Stimulated activated naive B cell treated with anti-CD40 and anti-IgM and Interleukin-4, amounts not matched to agents 10 μg/mL and 1 μg/mL and 100 μg/mL, for 72 hours (primary cell): Measurements from ENCODE around the gene GPR45.
"Not testable (repeated sequence)": the region's sequence is repeated elsewhere in the genome, so short reads cannot be mapped to it uniquely, and the experiment has no call there.

Source experiments
- ATAC-seq, 2 donors: fragments of 150-1000 bp; cut with Tn5 transposase; replicated peaks; 2 replicates each; pipeline ENCODE4 v1.10.0; 2021; ENCODE audit warnings: moderate library complexity in 1 of 2
- DNase-seq: peaks from one replicate; pipeline ENCODE4 v3.0.0; 2021
- H3K27ac Mint-ChIP-seq: one replicate; pipeline ENCODE4 v1.8.0; 2022; ENCODE audit warnings: mild to moderate bottlenecking, mixed read lengths
- H3K27me3 Mint-ChIP-seq, 2 donors: one replicate each; pipeline ENCODE4 v1.8.0; 2022; ENCODE audit warnings: mixed read lengths in 2 of 2
- H3K36me3 Mint-ChIP-seq, 2 donors: one replicate each; pipeline ENCODE4 v1.8.0; 2022; ENCODE audit warnings: mixed read lengths in 2 of 2, mild to moderate bottlenecking in 1 of 2
- H3K4me1 Mint-ChIP-seq, 2 donors: one replicate each; pipeline ENCODE4 v1.8.0; 2022; ENCODE audit warnings: mixed read lengths in 2 of 2, mild to moderate bottlenecking in 1 of 2
- H3K4me3 Mint-ChIP-seq, 2 donors: one replicate each; pipeline ENCODE4 v1.8.0; 2022; ENCODE audit warnings: mild to moderate bottlenecking in 2 of 2, mixed read lengths in 2 of 2, moderate library complexity in 1 of 2
- H3K9me3 Mint-ChIP-seq, 2 donors: one replicate each; pipeline ENCODE4 v1.8.0; 2022; ENCODE audit warnings: mixed read lengths in 2 of 2, mild to moderate bottlenecking in 1 of 2

GPR45 gene

GRCh38 chr2:105243961-105244360, 2.4 kb downstream of the GPR45 start:
- Mint-ChIP-seq H3K27me3 (peaks cover 4 to 6% of the 10 kb centered on the region in 2 donors), H3K4me3 (no peak overlapping the region), H3K9me3 (no peaks in the 10 kb centered on the region), H3K36me3 (peaks cover 2 to 7% of the 10 kb centered on the region in 2 donors), H3K27ac (no peak overlapping the region), H3K4me1 (peaks cover 3 to 10% of the 10 kb centered on the region in 2 donors)
- DNase-seq (no peak), ATAC-seq (no peak)

GRCh38 chr2:105244451-105244850, 2.9 kb downstream of the GPR45 start:
- peaks cover 2 to 10% of the 10 kb centered on the region in 2 donors for H3K36me3 Mint-ChIP-seq
- no peak overlapping the region for H3K27ac Mint-ChIP-seq
- no peak for DNase-seq

GRCh38 chr2:105248316-105249070, 7.0 kb downstream of the GPR45 start:
- Mint-ChIP-seq H3K27me3 (no peaks in the 10 kb centered on the region), H3K4me1 (peaks cover 3 to 9% of the 10 kb centered on the region in 2 donors), H3K36me3 (peaks cover 2 to 10% of the 10 kb centered on the region in 2 donors), H3K27ac (no peak overlapping the region), H3K4me3 (no peak overlapping the region), H3K9me3 (peaks cover 0 to 1% of the 10 kb centered on the region in 2 donors)
- ATAC-seq (no peak), DNase-seq (no peak)

More at GRCh38 chr2:105244451-105244850, 2.9 kb downstream of the GPR45 start:
- peak; percentile 66 to 67 for ATAC-seq
- Mint-ChIP-seq H3K4me3 (no peak overlapping the region), H3K27me3 (peaks cover 4 to 6% of the 10 kb centered on the region in 2 donors), H3K9me3 (no peaks in the 10 kb centered on the region), H3K4me1 (peaks cover 3 to 9% of the 10 kb centered on the region in 2 donors)

GRCh38 chr2:105249181-105249580, 7.6 kb downstream of the GPR45 start:
- no peak overlapping the region for H3K4me3 Mint-ChIP-seq
- DNase-seq (no peak), ATAC-seq (no peak)
- H3K27me3 Mint-ChIP-seq = no peaks in the 10 kb centered on the region
- H3K36me3 Mint-ChIP-seq = peaks cover 2 to 10% of the 10 kb centered on the region in 2 donors
- H3K4me1 Mint-ChIP-seq = peaks cover 3 to 6% of the 10 kb centered on the region in 2 donors
- H3K27ac Mint-ChIP-seq = no peak overlapping the region
- peaks cover 0 to 1% of the 10 kb centered on the region in 2 donors for H3K9me3 Mint-ChIP-seq

- peaks cover 2 to 10% of the 10 kb centered on the region in 2 donors for H3K36me3 Mint-ChIP-seq
- no peak overlapping the region for H3K4me3 Mint-ChIP-seq
- DNase-seq = no peak
- ATAC-seq = no peak
- no peaks in the 10 kb centered on the region for H3K27me3 Mint-ChIP-seq
- H3K27ac Mint-ChIP-seq = no peak overlapping the region
- no peaks in the 10 kb centered on the region for H3K4me1 Mint-ChIP-seq
- peaks cover 0 to 1% of the 10 kb centered on the region in 2 donors for H3K9me3 Mint-ChIP-seq
These were observed 8.3 kb downstream of the GPR45 start for GRCh38 chr2:105249891-105250290.

GRCh38 chr2:105251016-105251648, 9.6 kb downstream of the GPR45 start:
- H3K4me1 Mint-ChIP-seq, H3K4me3 Mint-ChIP-seq, H3K27ac Mint-ChIP-seq, DNase-seq, H3K27me3 Mint-ChIP-seq, H3K9me3 Mint-ChIP-seq, ATAC-seq: not testable (repeated sequence)
- peaks cover 2 to 14% of the 10 kb centered on the region in 2 donors for H3K36me3 Mint-ChIP-seq

- no peak overlapping the region for H3K27ac Mint-ChIP-seq
- H3K4me1 Mint-ChIP-seq = no peaks in the 10 kb centered on the region
- no peak for ATAC-seq
- no peaks in the 10 kb centered on the region for H3K27me3 Mint-ChIP-seq
- H3K36me3 Mint-ChIP-seq = peaks cover 2 to 14% of the 10 kb centered on the region in 2 donors
- peaks cover 1 to 3% of the 10 kb centered on the region in 2 donors for H3K9me3 Mint-ChIP-seq
- no peak overlapping the region for H3K4me3 Mint-ChIP-seq
- no peak for DNase-seq
These were observed 10.7 kb downstream of the GPR45 start for GRCh38 chr2:105252271-105252670.

- peaks cover under 1 to 5% of the 10 kb centered on the region in 2 donors for H3K36me3 Mint-ChIP-seq
- DNase-seq (no peak), ATAC-seq (no peak)
- H3K4me3 Mint-ChIP-seq = no peak overlapping the region
- peaks cover 1 to 5% of the 10 kb centered on the region in 2 donors for H3K4me1 Mint-ChIP-seq
- H3K27me3 Mint-ChIP-seq = no peaks in the 10 kb centered on the region
- no peak overlapping the region for H3K27ac Mint-ChIP-seq
- peaks cover 1 to 3% of the 10 kb centered on the region in 2 donors for H3K9me3 Mint-ChIP-seq
These were observed 13.1 kb downstream of the GPR45 start for GRCh38 chr2:105254531-105255210.

- Mint-ChIP-seq H3K4me3 (no peak overlapping the region), H3K27ac (peak overlapping the region; percentile 56), H3K27me3 (no peaks in the 10 kb centered on the region), H3K9me3 (peaks cover 1 to 3% of the 10 kb centered on the region in 2 donors), H3K4me1 (peaks cover 1 to 5% of the 10 kb centered on the region in 2 donors), H3K36me3 (peaks cover 0 to 6% of the 10 kb centered on the region in 2 donors)
- no peak for DNase-seq
- ATAC-seq = no peak
These were observed 14.4 kb downstream of the GPR45 start for GRCh38 chr2:105255979-105256378.

- no peak for DNase-seq
- Mint-ChIP-seq H3K4me3 (no peak overlapping the region), H3K4me1 (peaks cover 1 to 5% of the 10 kb centered on the region in 2 donors), H3K36me3 (peaks cover 2 to 12% of the 10 kb centered on the region in 2 donors), H3K27me3 (no peaks in the 10 kb centered on the region), H3K27ac (peak overlapping the region; percentile 56), H3K9me3 (peaks cover 0 to 3% of the 10 kb centered on the region in 2 donors)
- no peak for ATAC-seq
These were observed 15.0 kb downstream of the GPR45 start for GRCh38 chr2:105256431-105257047.

- H3K4me3 Mint-ChIP-seq = no peak overlapping the region
- no peak overlapping the region for H3K27ac Mint-ChIP-seq
- peaks cover 0 to 3% of the 10 kb centered on the region in 2 donors for H3K9me3 Mint-ChIP-seq
- DNase-seq (no peak), ATAC-seq (no peak)
- peaks cover 1 to 5% of the 10 kb centered on the region in 2 donors for H3K4me1 Mint-ChIP-seq
- no peaks in the 10 kb centered on the region for H3K27me3 Mint-ChIP-seq
- peaks cover 10 to 22% of the 10 kb centered on the region in 2 donors for H3K36me3 Mint-ChIP-seq
These were observed 16.4 kb downstream of the GPR45 start for GRCh38 chr2:105257981-105258380.

- H3K27ac Mint-ChIP-seq = no peak overlapping the region
- DNase-seq = no peak
- H3K36me3 Mint-ChIP-seq = peaks cover 16 to 28% of the 10 kb centered on the region in 2 donors
- H3K9me3 Mint-ChIP-seq = peaks cover 0 to 3% of the 10 kb centered on the region in 2 donors
- no peak overlapping the region for H3K4me3 Mint-ChIP-seq
- H3K27me3 Mint-ChIP-seq = no peaks in the 10 kb centered on the region
- ATAC-seq = no peak
- H3K4me1 Mint-ChIP-seq = peaks cover 1 to 5% of the 10 kb centered on the region in 2 donors
These were observed 17.4 kb downstream of the GPR45 start for GRCh38 chr2:105258835-105259350.

- no peak overlapping the region for H3K27ac Mint-ChIP-seq
These were observed 19.5 kb downstream of the GPR45 start for GRCh38 chr2:105261061-105261460.

GRCh38 chr2:105262651-105263091, 21.1 kb downstream of the GPR45 start:
- no peak for DNase-seq
- Mint-ChIP-seq H3K4me3 (no peak overlapping the region), H3K36me3 (peaks cover 39 to 56% of the 10 kb centered on the region in 2 donors), H3K4me1 (peaks cover 1 to 5% of the 10 kb centered on the region in 2 donors), H3K27me3 (no peaks in the 10 kb centered on the region), H3K27ac (no peak overlapping the region), H3K9me3 (no peaks in the 10 kb centered on the region)
- no peak for ATAC-seq

More at GRCh38 chr2:105261061-105261460, 19.5 kb downstream of the GPR45 start:
- Mint-ChIP-seq H3K4me3 (no peak overlapping the region), H3K9me3 (peaks cover 0 to 3% of the 10 kb centered on the region in 2 donors), H3K4me1 (peaks cover 1 to 5% of the 10 kb centered on the region in 2 donors), H3K36me3 (peaks cover 28 to 42% of the 10 kb centered on the region in 2 donors), H3K27me3 (no peaks in the 10 kb centered on the region)
- DNase-seq = no peak
- no peak for ATAC-seq
